Islet of Langerhans (tissue), 1 donor: ENCODE data around the gene PKNOX1.
"Not testable (repeated sequence)": the region's sequence is repeated elsewhere in the genome, so short reads cannot be mapped to it uniquely, and the experiment has no call there.

Source experiments
- FAIRE-seq: peaks from one replicate; lab custom pipeline; 2011; peaks lifted over from hg19 to GRCh38; lab: Jason Lieb, UNC

The PKNOX1 gene

DNA sequence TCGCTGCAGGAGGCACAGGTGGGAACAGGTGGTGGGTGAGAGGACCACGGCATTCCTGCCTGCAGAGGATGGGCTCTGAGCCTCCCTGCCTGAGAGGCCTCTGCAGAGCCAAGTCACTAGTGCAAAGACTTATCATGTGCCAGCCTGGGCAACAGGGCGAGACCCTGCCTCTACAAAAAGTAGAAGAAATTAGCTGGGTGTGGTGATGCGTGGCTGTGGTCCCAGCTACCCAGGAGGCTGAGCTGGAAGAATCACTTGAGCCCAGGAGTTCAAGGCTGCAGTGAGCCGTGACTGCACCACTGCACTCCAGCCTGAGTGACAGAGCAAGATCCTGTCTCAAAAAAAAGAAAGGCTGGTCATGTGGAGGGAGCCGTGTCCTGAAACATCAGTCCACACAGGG is 46.4 kb downstream of the PKNOX1 start:
- FAIRE-seq: no peak

GRCh38 chr21:43021191-43021590 is 46.8 kb downstream of the PKNOX1 start:
- FAIRE-seq: no peak

DNA sequence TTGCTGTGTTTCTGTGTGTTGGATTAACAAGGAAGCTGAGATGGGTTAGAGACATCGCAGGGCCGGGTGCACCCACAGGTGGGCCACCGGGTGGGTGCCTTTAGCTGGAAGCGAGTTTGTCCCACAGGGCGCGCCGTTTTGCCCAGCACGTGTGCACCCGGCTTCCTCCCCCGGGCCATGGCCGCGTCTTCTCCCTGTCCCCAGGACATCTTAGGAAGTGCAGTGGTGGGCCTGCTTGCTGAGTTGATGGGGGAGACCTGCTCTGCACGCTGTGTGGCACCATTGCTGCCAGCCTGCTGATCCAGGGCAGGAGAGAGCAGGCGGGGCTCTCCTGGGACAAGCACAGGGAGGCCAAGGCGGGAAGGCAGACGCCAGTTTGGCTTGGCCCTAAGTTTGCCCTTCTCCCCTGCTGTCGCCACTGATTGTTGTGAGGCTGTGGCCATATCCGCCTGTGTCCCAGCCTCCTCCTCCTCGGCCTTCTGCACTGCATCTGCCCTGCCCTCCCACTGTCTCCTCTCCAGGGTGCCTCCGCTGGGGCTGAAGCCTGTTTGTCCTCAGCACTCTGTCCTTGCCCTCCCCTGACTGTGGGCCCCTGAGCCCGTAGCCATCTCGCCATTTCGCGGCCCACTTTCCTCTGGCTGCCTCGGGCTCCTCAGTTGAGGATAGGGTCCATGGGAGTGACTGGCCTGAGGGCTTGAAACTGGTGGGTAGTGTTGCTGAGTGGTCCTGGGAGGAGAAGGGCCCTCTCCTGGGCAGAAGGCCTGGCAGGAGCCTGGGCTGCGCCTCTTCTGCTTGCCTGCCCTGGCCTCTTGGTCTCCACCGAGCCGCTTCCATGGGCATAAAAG is 47.6 kb downstream of the PKNOX1 start:
- FAIRE-seq: no peak

DNA sequence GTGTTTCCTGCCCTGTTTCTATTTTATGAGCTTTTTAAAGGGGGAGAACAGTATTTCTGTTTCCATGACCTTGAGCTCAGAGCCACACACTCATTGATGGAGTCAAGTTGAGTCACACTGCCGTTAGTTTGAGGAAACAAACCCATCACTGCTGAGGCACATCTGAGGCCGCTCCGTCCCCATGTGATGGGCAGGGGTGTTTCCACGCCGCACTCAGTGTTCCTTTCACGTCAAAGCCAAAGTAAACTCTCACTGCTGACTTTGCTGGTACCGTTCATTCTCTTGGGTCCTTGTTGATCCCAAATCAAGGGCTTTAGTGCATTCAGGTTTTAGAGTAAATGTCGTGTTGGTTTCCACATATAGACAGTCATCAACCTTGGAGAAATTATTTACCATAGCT is 48.8 kb downstream of the PKNOX1 start:
- no peak for FAIRE-seq

GRCh38 chr21:43024439-43025136 is 50.2 kb downstream of the PKNOX1 start:
- no peak for FAIRE-seq

GRCh38 chr21:43025636-43026180 is 51.3 kb downstream of the PKNOX1 start:
- FAIRE-seq: no peak

DNA sequence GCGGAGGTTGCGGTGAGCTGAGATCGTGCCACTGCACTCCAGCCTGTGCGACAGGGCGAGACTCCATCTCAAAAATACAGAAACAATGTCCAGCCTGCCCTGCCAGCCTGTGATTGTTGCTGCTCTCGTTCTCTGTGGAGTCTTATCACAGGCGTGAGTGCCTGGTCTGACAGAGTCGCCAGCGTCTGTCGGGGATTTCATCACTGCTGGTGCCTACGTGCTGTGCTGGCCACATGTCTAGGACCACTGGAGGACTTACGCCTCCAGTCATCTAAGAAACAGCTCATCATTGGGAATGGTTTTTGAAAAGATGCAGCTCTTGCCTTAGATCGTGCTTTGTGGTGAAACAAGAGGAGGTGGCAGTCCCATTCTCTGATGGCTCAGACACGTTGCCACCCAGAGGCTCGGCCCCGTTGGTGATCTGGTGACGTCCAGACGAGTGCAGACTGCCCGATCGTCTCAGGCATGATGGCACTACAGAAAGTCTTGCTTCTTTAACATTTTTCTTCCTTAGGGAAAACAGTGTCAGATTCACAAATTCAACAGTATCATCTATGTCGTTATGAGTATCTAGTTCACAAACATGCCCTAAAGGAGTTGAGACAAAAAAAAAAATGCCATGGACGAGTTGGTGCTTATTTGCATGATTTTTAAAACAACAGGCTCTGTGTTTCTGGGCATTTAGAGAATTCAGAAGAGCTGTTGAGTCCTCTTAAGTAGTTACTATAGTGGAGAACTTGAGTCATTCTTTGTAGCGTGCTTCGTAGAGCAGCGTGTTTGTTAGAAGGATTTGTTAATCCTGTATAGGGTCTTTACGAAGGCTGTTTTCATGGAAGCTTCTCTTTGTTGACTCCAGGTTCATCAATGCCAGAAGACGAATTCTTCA is 53.7 kb downstream of the PKNOX1 start:
- FAIRE-seq: no peak

GRCh38 chr21:43029785-43030184 is 55.4 kb downstream of the PKNOX1 start:
- FAIRE-seq: no peak

DNA sequence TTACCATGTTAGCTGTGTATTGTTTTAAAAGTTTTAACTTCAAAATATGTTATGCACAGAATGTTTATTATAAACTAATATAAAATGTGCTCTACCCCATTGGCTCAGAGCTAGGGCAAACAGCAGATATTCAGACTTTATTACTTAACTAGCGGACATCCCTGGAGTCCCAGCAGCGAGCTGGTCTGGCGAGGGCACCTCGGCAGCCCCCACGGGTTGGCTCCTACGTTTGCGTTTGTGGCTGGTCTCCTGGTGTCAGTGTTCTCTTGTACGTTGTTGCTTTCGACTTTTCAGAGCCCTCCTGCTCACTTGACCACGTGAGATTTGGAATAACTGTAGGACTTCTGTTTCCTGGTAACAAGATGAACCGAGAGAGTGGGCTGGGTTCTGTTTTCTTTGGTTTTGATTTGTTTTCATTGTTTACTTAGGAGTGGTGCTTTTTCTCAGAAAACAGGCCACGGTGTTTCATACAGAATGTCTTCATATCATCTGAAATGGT is 56.8 kb downstream of the PKNOX1 start:
- no peak for FAIRE-seq

GRCh38 chr21:43034101-43034500 is 59.7 kb downstream of the PKNOX1 start:
- no peak for FAIRE-seq

DNA sequence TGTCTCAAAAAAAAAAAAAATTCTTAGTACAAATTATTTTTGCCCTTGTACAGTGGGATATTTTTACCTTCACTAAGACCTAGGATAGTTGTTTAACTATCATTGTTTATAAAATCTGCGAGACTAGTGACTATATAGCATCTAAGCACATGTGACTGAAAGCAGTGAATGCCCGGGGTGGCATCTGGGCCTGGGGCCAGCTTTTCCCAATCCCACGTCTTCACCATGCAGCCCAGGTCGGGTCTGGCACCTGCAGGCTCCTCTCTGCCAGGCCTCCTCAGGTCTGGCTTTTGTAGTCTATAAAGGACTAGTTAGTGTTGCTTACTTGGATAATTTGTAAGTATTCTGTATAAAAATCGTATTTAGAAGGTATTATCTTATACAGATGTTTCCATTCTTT is 60.5 kb downstream of the PKNOX1 start:
- FAIRE-seq: no peak

GRCh38 chr21:43036889-43037288 is 62.5 kb downstream of the PKNOX1 start:
- FAIRE-seq: not testable (repeated sequence)

DNA sequence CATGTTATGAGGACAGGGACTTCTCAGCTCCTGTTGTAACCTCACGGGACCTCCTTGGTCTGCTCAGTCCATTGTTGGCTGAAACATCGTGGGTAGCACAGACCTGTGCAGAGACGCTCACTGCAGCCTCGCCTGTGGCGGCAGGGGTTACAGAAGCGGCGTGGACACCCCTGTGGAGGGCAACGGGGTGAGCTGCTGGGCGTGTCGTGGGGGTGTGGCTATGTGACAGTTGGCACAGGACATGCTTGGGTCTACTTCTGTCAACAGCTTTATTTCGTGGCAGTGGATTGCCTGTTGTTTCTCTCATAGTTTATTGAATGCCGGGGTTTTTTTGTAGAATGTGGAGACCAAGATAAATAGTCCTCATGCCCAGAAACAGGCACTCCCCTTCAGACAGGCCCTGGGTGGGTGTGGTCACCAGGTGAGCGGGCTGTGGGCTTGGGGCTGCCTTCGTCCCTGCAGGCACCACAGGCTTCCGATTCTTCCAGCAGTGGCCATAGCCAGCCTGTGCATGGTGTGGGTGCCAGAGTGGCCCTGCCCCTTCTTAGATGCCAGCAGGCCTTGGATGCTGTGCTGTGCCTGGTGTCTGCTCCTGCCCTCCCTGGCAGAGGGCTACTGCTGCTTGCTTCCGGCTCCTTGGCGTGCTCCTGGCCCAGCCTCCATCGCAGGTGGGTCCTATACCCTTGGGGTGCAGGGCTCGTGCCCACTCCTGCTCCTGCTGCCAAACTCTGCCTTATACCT is 63.7 kb downstream of the PKNOX1 start:
- FAIRE-seq: not testable (repeated sequence)

- not testable (repeated sequence) for FAIRE-seq
Measured at GRCh38 chr21:43038659-43039044, 64.3 kb downstream of the PKNOX1 start.

DNA sequence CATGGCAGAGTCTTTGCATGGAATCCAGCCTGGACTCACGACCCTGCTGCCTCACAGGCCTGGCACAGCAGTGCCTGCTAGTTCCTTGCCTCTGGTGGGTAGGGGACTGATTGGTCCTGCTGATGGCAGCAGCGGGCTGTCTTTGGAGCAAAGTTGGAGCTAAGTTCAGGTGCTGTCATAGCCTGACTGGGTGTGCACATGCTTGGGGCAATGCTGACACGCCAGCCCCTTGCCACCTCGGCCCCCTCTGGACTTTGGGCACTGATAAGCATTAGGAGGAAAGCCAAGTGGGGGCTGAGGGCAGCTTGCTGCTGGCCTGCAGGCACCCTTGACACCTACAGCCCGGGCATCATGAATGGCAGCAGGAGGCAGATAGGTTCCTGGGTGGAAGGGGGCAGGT is 67.8 kb downstream of the PKNOX1 start:
- FAIRE-seq: not testable (repeated sequence)

DNA sequence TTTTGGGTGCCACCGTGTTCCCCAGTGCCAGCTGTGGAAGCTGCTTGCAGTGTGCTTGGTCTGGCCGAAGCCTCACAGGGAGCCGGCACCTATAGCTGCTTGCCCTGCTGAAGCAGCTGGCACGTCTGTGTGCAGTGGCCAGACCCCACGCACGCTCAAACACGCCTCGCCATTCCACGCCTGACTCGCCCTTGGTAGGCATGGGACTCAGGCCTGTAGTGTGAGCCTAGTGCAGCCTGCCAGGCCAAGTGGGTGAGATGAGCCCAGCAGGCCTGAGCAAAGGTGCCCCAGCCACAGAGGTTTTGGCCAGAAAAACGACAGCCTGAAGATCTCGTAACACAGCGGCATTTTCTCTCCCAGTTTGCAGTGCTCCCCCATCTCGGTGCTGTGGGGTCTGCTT is 68.9 kb downstream of the PKNOX1 start:
- FAIRE-seq: not testable (repeated sequence)

GRCh38 chr21:43044547-43044946 is 70.2 kb downstream of the PKNOX1 start:
- not testable (repeated sequence) for FAIRE-seq

DNA sequence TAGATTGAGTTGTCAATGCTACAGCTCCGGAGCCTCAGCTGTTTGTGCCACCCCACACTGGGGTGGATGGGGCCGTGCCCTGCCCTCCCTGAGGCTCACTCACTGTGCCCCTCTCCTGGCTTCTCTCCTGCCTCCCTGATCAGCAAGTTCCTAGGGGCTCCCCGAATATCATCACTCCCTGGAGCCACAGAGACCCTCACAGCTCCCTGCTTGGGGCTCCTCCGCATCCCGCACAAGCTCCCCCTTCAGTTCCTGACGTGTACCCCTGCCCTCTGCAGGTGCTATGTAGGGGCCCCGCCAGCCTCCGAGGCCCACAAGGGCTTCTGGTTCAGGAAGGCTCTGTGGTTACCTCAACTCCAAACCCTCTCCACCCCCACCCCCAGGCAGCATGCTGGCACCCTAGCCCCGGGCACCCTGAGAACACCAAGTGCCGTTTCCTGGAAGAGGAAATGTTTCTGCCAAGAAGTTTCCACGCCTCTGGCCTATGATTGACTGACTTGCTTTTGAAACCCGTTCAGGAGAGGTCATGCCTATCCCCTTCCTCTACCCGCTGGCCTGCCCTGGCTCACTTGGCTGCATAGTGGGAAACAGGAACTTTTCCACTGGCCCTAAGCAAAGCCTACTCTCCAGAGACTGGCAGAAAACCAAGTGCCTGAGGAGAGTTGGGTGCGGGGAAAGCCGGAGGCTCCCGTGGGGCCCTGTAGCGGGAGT is 71.0 kb downstream of the PKNOX1 start:
- FAIRE-seq: not testable (repeated sequence)

DNA sequence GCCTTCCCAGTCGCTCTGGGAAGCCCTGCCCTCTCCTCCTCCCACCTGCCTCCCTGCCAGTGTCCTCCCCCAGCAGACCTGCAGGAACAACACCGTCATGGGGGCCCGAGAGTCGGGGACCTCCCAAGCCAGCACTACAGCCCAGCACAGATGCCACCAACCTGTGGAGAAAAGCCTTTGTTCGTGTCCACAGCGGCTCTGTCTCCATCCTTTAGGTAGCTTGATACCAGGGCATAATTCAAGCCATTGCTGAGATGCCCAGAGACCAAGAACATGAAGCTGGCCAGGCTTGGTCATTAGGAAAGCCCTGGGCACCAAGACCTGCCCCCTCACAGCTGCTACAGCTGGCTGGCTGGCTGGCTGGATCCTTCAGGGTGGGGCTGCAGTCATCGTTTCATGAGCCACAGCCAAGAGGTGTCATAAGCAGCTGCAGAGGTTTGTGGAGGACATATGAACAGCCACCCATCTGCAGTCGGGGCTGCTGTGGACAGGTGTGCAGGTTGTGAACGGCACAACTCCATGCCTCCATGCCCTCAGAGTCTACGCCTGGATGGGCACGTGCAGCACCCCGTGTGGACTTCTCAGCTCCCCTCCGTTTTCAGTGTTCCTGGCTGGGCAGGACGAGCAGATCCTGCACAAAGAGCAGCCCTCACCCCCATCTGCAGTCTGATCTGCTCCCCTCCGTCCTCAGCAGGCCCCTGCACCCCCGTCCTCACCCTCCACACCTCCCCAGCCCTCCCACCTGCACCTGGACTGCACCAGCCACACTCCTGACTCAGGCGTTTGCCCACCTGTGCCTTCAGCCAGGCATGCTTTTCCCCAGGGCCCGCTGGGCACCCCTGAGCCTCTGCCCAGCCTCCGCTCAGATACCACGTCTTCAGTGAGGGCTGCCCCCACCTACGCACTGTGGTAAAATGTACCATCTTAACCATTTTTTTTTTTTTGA is 71.8 kb downstream of the PKNOX1 start:
- not testable (repeated sequence) for FAIRE-seq

GRCh38 chr21:43053112-43053511 is 78.8 kb downstream of the PKNOX1 start:
- not testable (repeated sequence) for FAIRE-seq
